H9 (cell line): Measurements from ENCODE around the gene EXOC1L. TPM values are rescaled to one million over a fixed set of nuclear protein-coding genes. Genes with fewer than 3 reads are reported as not detected.

Experiments
- DNase-seq: peaks from one replicate; pipeline ENCODE4 v3.0.0-alpha.2; 2017
- H2AFZ ChIP-seq: one replicate; pipeline ENCODE4 v1.6.1; 2013; ENCODE audit warnings: mild to moderate bottlenecking, low read length, control low read depth, moderate library complexity
- H2AK5ac ChIP-seq: 2 replicates; pipeline ENCODE4 v1.6.1; 2013; ENCODE audit warnings: low read length, control low read depth, mixed read lengths; ENCODE audit not compliant: insufficient read length
- H2BK120ac ChIP-seq: one replicate; pipeline ENCODE4 v1.6.1; 2013; ENCODE audit warnings: low read depth, mild to moderate bottlenecking, low read length, control low read depth, inconsistent platforms; ENCODE audit not compliant: poor library complexity, severe bottlenecking
- H2BK12ac ChIP-seq: 2 replicates; pipeline ENCODE4 v1.6.1; 2013; ENCODE audit warnings: low read length, control low read depth, mixed read lengths, low read depth; ENCODE audit not compliant: insufficient read length
- H2BK15ac ChIP-seq: 2 replicates; pipeline ENCODE4 v1.6.1; 2013; ENCODE audit warnings: low read depth, low read length, control low read depth
- H2BK20ac ChIP-seq: one replicate; pipeline ENCODE4 v1.6.1; 2013; ENCODE audit warnings: low read depth, mild to moderate bottlenecking, low read length, control low read depth, inconsistent platforms; ENCODE audit not compliant: poor library complexity, severe bottlenecking
- H2BK5ac ChIP-seq: 2 replicates; pipeline ENCODE4 v1.6.1; 2013; ENCODE audit warnings: low read length, control low read depth, mixed read lengths; ENCODE audit not compliant: insufficient read length
- H3K14ac ChIP-seq: 2 replicates; pipeline ENCODE4 v1.6.1; 2013; ENCODE audit warnings: low read length, control low read depth; ENCODE audit not compliant: insufficient read depth
- H3K18ac ChIP-seq: 2 replicates; pipeline ENCODE4 v1.6.1; 2013; ENCODE audit warnings: low read depth, mild to moderate bottlenecking, mixed read lengths, low read length, control low read depth; ENCODE audit not compliant: insufficient read length
- H3K23ac ChIP-seq: 2 replicates; pipeline ENCODE4 v1.6.1; 2013; ENCODE audit warnings: low read length, control low read depth, mixed read lengths, low read depth; ENCODE audit not compliant: insufficient read length
- H3K23me2 ChIP-seq: 2 replicates; pipeline ENCODE4 v1.6.1; 2013; ENCODE audit warnings: low read depth, mild to moderate bottlenecking, mixed read lengths, low read length, control low read depth; ENCODE audit not compliant: insufficient read length, poor library complexity, severe bottlenecking
- H3K27ac ChIP-seq: 2 replicates; pipeline ENCODE4 v1.5.1; 2013; ENCODE audit warnings: low read length, control low read depth, mixed read lengths, low read depth; ENCODE audit not compliant: insufficient read length
- H3K27me3 ChIP-seq: 2 replicates; pipeline ENCODE4 v1.6.1; 2013; ENCODE audit warnings: low read length, control low read depth, inconsistent platforms; ENCODE audit not compliant: insufficient read depth
- H3K4ac ChIP-seq: 2 replicates; pipeline ENCODE4 v1.6.1; 2013; ENCODE audit warnings: low read depth, mild to moderate bottlenecking, control low read depth, inconsistent platforms, low read length, moderate library complexity
- H3K4me1 ChIP-seq: 2 replicates; pipeline ENCODE4 v1.6.1; 2013; ENCODE audit warnings: low read length, control low read depth, inconsistent platforms; ENCODE audit not compliant: insufficient read depth
- H3K4me2 ChIP-seq: 2 replicates; pipeline ENCODE4 v1.6.1; 2013; ENCODE audit warnings: low read length, control low read depth, mixed read lengths; ENCODE audit not compliant: insufficient read length, insufficient read depth
- H3K56ac ChIP-seq: 2 replicates; pipeline ENCODE4 v1.6.1; 2013; ENCODE audit warnings: low read depth, mild to moderate bottlenecking, mixed read lengths, low read length, control low read depth; ENCODE audit not compliant: insufficient read length
- H3K79me1 ChIP-seq: 2 replicates; pipeline ENCODE4 v1.6.1; 2013; ENCODE audit warnings: low read depth, mild to moderate bottlenecking, moderate library complexity, low read length, control low read depth, inconsistent platforms; ENCODE audit not compliant: insufficient read depth, poor library complexity, severe bottlenecking
- H3K79me2 ChIP-seq: 2 replicates; pipeline ENCODE4 v1.6.1; 2013; ENCODE audit warnings: low read length, control low read depth, inconsistent platforms; ENCODE audit not compliant: insufficient read depth
- H3K9ac ChIP-seq: 2 replicates; pipeline ENCODE4 v1.6.1; 2013; ENCODE audit warnings: low read length, control low read depth, mixed read lengths; ENCODE audit not compliant: insufficient read length; ENCODE audit errors: extremely low read depth
- H3K9me3 ChIP-seq: one replicate; pipeline ENCODE4 v1.6.1; 2013; ENCODE audit warnings: low read depth, low read length, inconsistent platforms; ENCODE audit not compliant: control insufficient read depth
- H3T11ph ChIP-seq: one replicate; pipeline ENCODE4 v1.6.1; 2013; ENCODE audit warnings: mild to moderate bottlenecking, low read length, control low read depth, inconsistent platforms
- H4K20me1 ChIP-seq: one replicate; pipeline ENCODE4 v1.6.1; 2013; ENCODE audit not compliant: control insufficient read depth, insufficient read length, insufficient read depth
- H4K5ac ChIP-seq: 2 replicates; pipeline ENCODE4 v1.6.1; 2013; ENCODE audit warnings: low read depth, mild to moderate bottlenecking, mixed read lengths, low read length, control low read depth; ENCODE audit not compliant: insufficient read length
- H4K8ac ChIP-seq: replicated peaks from 2 replicates; pipeline ENCODE4 v1.6.1; 2013; ENCODE audit warnings: low read length, control low read depth, mixed read lengths, low read depth; ENCODE audit not compliant: insufficient read length
- H4K91ac ChIP-seq: 2 replicates; pipeline ENCODE4 v1.6.1; 2013; ENCODE audit warnings: low read depth, mild to moderate bottlenecking, moderate library complexity, mixed read lengths, low read length, control low read depth; ENCODE audit not compliant: insufficient read length
- H3K27ac Mint-ChIP-seq, 3 experiments: 2 replicates in 2 of 3; 3 replicates in 1 of 3; pipeline ENCODE4 v1.8.0; 2020 to 2021; ENCODE audit warnings: mixed read lengths in 3 of 3, mild to moderate bottlenecking in 1 of 3, moderate library complexity in 1 of 3
- H3K27me3 Mint-ChIP-seq: 2 replicates; pipeline ENCODE4 v1.8.0; 2021; ENCODE audit warnings: low read depth, mild to moderate bottlenecking, moderate library complexity, mixed read lengths
- H3K36me3 Mint-ChIP-seq, 3 experiments: 2 replicates in 2 of 3; 3 replicates in 1 of 3; pipeline ENCODE4 v1.8.0; 2020 to 2021; ENCODE audit warnings: low read depth in 3 of 3, mixed read lengths in 3 of 3; ENCODE audit not compliant: insufficient read depth in 1 of 3
- H3K4me1 Mint-ChIP-seq, 2 experiments: 2 replicates each; pipeline ENCODE4 v1.8.0; 2020; ENCODE audit warnings: mixed read lengths in 2 of 2
- H3K4me3 Mint-ChIP-seq, 2 experiments: 2 replicates in 1 of 2; 3 replicates in 1 of 2; pipeline ENCODE4 v1.8.0; 2020 to 2021; ENCODE audit warnings: mild to moderate bottlenecking in 2 of 2, mixed read lengths in 2 of 2, moderate library complexity in 1 of 2
- H3K9me3 Mint-ChIP-seq, 2 experiments: 2 replicates in 1 of 2; 3 replicates in 1 of 2; pipeline ENCODE4 v1.8.0; 2020; ENCODE audit warnings: mild to moderate bottlenecking in 2 of 2, mixed read lengths in 2 of 2, moderate library complexity in 1 of 2
- CTCF ChIP-seq: fragments of 200-600 bp; sonication (generic); conservative IDR thresholded peaks from 3 replicates; pipeline ENCODE4 v1.8.0; 2021; ENCODE audit warnings: antibody characterized with exemption, mild to moderate bottlenecking
- WGBS: extraction: QIAGEN DNeasy Blood & Tissue Kit; methylation state at CpG from one replicate; pipeline ENCODE4 v1.1.7; 2013; ENCODE audit warnings: missing lambda C conversion rate, low lambda C conversion rate, mixed read lengths; ENCODE audit not compliant: insufficient read length; ENCODE audit errors: extremely low coverage; 5-methylcytosine and 5-hydroxymethylcytosine counted together
- total RNA-seq: library from RNA; stranded (reverse); gene quantifications from 2 replicates; pipeline ENCODE4 v1.2.1, GENCODE V29; 2021

EXOC1L gene
- total RNA-seq, 1 experiment from 2014 or later = not detected

- no CpG with 5 or more reads among the region's 2 CpGs for WGBS
- Histone ChIP-seq H3K9ac (no peak overlapping the region), H3K4ac (no peak overlapping the region), H3K4me1 (no peaks in the 10 kb centered on the region), H3K23ac (no peak overlapping the region), H2BK12ac (no peak overlapping the region), H4K5ac (no peak overlapping the region), H3K56ac (no peak overlapping the region), H2BK120ac (no peak overlapping the region), H3K79me2 (no peaks in the 10 kb centered on the region; the same call in 1 of the 2 replicates), H4K20me1 (no peaks in the 10 kb centered on the region), H3K18ac (no peak overlapping the region), H2AFZ (no peak overlapping the region), H3K4me2 (no peak overlapping the region), H2BK20ac (no peak overlapping the region), H4K91ac (no peak overlapping the region), H2BK15ac (no peak overlapping the region), H2AK5ac (no peak overlapping the region), H3K79me1 (no peaks in the 10 kb centered on the region), H3K14ac (no peak overlapping the region), H4K8ac (no peak overlapping the region), H2BK5ac (no peak overlapping the region), H3K27ac (no peak overlapping the region), H3K23me2 (no peaks in the 10 kb centered on the region), H3K9me3 (no peaks in the 10 kb centered on the region), H3K27me3 (no peaks in the 10 kb centered on the region), H3T11ph (no peak overlapping the region)
- Mint-ChIP-seq H3K27me3 (no peaks in the 10 kb centered on the region), H3K4me3 (no peak overlapping the region), H3K9me3 (no peaks in the 10 kb centered on the region; a peak in 1 of 5 replicates), H3K27ac (no peak overlapping the region), H3K4me1 (0 out of 4 replicates have a peak, but pooled peaks cover 0 to 4% of the 10 kb centered on the region in 2 experiments), H3K36me3 (no peaks in the 10 kb centered on the region)
- no peak for DNase-seq
- TF ChIP-seq CTCF = no peak
Observed at GRCh38 chr4:55808186-55808585, 11.4 kb upstream of the EXOC1L start.
